IPS-18a (cell line): Measurements from ENCODE around the gene GNAQ.

Experiments used
- H3K27ac ChIP-seq: one replicate; pipeline ENCODE4 v1.5.1; 2013; ENCODE audit warnings: low read length
- H3K27me3 ChIP-seq: one replicate; pipeline ENCODE4 v1.6.1; 2013; ENCODE audit warnings: mild to moderate bottlenecking, low read length; ENCODE audit not compliant: control insufficient read depth, insufficient read depth
- H3K36me3 ChIP-seq: one replicate; pipeline ENCODE4 v1.6.1; 2013; ENCODE audit warnings: low read depth, low read length; ENCODE audit not compliant: control insufficient read depth
- H3K4me1 ChIP-seq: one replicate; pipeline ENCODE4 v1.6.1; 2013; ENCODE audit warnings: low read depth, low read length; ENCODE audit not compliant: control insufficient read depth
- H3K4me3 ChIP-seq: one replicate; pipeline ENCODE4 v1.5.1; 2013; ENCODE audit warnings: low read length
- H3K9ac ChIP-seq: one replicate; pipeline ENCODE4 v1.6.1; 2013; ENCODE audit warnings: mild to moderate bottlenecking, low read length, moderate library complexity
- H3K9me3 ChIP-seq: one replicate; pipeline ENCODE4 v1.6.1; 2013; ENCODE audit warnings: low read depth, low read length; ENCODE audit not compliant: control insufficient read depth

The GNAQ gene

GRCh38 chr9:77999231-77999631 is 32.4 kb downstream of the GNAQ start:
- no peaks in the 10 kb centered on the region for H3K36me3 ChIP-seq
- H3K27ac ChIP-seq: no peak overlapping the region
- no peaks in the 10 kb centered on the region for H3K9me3 ChIP-seq
- H3K4me1 ChIP-seq: no peaks in the 10 kb centered on the region
- H3K27me3 ChIP-seq: no peaks in the 10 kb centered on the region
- no peak overlapping the region for H3K9ac ChIP-seq
- H3K4me3 ChIP-seq: no peak overlapping the region

GRCh38 chr9:77997611-77998284 is 33.9 kb downstream of the GNAQ start:
- H3K27me3 ChIP-seq: no peaks in the 10 kb centered on the region
- no peak overlapping the region for H3K4me3 ChIP-seq
- H3K36me3 ChIP-seq: no peaks in the 10 kb centered on the region
- no peak overlapping the region for H3K27ac ChIP-seq
- no peaks in the 10 kb centered on the region for H3K4me1 ChIP-seq
- no peaks in the 10 kb centered on the region for H3K9me3 ChIP-seq
- no peak overlapping the region for H3K9ac ChIP-seq

DNA sequence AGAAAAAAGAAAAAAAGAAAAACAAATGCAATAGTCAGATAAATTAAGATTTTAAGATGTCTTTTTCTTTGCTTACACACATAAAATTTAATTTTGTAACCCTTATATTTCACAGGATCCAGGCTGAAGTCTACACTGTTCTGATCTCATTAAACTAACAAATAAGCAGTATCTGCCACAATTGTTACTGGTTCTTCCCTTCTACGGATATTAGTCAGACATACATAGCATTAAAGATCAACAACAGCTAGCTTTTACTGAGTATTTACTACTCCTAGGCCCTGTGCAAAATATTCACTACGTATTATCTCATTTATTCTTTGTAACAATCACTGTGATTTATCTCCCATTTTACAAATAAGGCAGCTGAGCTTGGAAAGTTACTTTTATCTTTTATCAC is 34.9 kb downstream of the GNAQ start:
- Histone ChIP-seq H3K27me3 (no peaks in the 10 kb centered on the region), H3K9me3 (no peaks in the 10 kb centered on the region), H3K4me1 (no peaks in the 10 kb centered on the region), H3K36me3 (no peaks in the 10 kb centered on the region), H3K9ac (no peak overlapping the region), H3K27ac (no peak overlapping the region), H3K4me3 (no peak overlapping the region)

DNA sequence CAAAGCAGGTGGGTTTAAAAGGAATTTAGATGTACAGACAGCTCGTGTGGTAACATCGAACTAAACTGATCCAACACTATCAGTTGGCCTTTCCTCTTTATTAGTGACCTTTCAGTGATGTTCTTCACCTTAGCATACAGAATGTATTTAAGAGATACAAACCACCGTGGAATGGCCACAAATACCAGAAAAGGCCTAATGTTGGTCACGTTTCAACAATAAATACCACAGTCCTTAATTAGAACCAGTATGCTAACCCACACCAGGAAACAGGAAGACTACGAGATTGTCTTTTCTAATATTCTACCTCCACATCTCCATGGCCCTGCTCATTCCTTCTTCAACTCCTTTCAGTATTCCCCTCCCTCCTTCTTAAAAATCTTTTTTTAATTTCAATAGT is 40.4 kb downstream of the GNAQ start:
- Histone ChIP-seq H3K27ac (no peak overlapping the region), H3K4me1 (no peaks in the 10 kb centered on the region), H3K36me3 (no peaks in the 10 kb centered on the region), H3K9ac (no peak overlapping the region), H3K9me3 (no peaks in the 10 kb centered on the region), H3K4me3 (no peak overlapping the region), H3K27me3 (no peaks in the 10 kb centered on the region)

DNA sequence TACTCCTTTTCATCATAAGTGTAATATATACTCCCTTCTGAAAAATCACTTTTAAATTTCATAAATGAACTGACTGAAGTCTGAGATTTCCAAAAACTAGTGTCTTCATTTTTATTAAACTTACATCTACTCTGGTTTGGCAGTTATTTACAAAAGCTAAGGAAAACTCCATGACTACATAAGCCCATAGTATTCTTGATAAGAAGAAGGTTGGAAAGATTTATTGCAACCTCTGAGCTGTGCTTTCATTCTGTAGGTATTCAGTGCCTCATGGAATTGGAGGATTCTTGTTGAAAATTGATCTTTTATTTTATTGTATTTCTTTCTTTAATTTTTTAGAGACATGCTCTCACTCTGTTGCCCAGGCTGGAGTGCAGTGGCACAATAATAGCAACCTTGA is 41.7 kb downstream of the GNAQ start:
- Histone ChIP-seq H3K27me3 (no peaks in the 10 kb centered on the region), H3K36me3 (no peaks in the 10 kb centered on the region), H3K9ac (no peak overlapping the region), H3K27ac (no peak overlapping the region), H3K4me1 (no peaks in the 10 kb centered on the region), H3K4me3 (no peak overlapping the region), H3K9me3 (no peaks in the 10 kb centered on the region)

- H3K27ac ChIP-seq: no peak overlapping the region
- no peak overlapping the region for H3K9ac ChIP-seq
- no peaks in the 10 kb centered on the region for H3K9me3 ChIP-seq
- H3K27me3 ChIP-seq: no peaks in the 10 kb centered on the region
- H3K36me3 ChIP-seq: no peaks in the 10 kb centered on the region
- H3K4me3 ChIP-seq: no peak overlapping the region
- H3K4me1 ChIP-seq: no peaks in the 10 kb centered on the region
Measured at GRCh38 chr9:77989458-77989857, 42.2 kb downstream of the GNAQ start.

- Histone ChIP-seq H3K27me3 (no peaks in the 10 kb centered on the region), H3K4me3 (no peak overlapping the region), H3K9ac (no peak overlapping the region), H3K4me1 (peaks cover 1% of the 10 kb centered on the region), H3K36me3 (no peaks in the 10 kb centered on the region), H3K27ac (no peak overlapping the region), H3K9me3 (no peaks in the 10 kb centered on the region)
Measured at GRCh38 chr9:77988630-77989029, 43.0 kb downstream of the GNAQ start.

DNA sequence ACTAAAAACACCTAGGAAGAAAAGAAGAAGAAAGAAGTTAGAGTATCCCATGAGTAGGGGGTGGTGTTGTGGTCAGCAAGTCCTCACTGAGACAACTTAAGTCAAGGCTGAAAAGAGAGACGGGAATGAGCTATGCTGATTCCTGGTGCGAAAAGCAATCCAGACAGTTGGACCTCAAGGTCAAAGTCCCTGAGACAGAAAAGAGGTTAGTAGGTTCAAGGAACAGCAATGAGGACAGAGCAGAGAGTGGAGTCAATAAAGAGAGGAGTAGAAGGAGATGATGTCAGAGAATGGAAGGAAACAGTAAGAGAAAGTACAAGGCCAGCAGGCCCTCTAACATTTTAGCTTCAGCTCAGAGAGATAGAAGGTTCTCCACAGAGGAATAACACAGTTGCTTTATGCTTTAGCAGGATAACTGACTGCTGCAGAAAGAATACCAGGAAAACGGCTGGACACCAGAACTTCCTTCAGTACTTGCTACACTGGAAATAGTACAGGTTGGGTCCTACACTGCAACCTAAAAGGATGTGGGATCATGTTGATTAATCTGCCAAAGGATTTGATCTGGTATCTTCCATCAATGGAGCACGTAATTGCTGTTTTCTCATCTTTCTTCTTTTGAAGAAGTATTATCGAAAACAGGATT is 43.6 kb downstream of the GNAQ start:
- no peaks in the 10 kb centered on the region for H3K9me3 ChIP-seq
- H3K4me3 ChIP-seq: no peak overlapping the region
- H3K27me3 ChIP-seq: no peaks in the 10 kb centered on the region
- peaks cover 6% of the 10 kb centered on the region for H3K4me1 ChIP-seq
- H3K27ac ChIP-seq: no peak overlapping the region
- no peaks in the 10 kb centered on the region for H3K36me3 ChIP-seq
- no peak overlapping the region for H3K9ac ChIP-seq

DNA sequence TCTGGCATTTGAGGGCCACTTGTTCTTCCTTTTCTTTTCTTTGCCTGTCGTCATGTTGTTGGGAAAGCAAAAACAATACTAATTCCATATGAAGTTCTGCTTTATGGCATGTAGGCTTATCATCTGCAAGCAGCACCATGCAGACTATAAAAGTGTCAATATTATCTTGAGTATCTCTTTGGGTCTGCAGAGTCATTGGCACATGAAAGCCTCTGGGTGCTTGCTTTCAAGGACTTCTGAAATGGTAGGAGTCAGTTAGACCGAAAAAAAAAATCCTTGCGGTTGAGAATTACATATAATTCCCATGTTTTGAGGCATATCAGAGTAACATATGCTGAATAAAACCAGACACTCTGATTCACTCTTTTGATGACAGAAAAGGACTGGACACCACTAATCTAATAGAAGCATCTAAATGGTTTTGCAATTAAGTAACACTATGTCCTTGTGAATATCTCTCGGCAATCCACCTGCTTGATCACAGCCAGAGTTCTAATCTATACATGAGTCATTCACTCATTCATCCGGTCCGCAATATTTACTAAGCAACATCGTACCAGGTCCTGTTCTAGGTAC is 44.4 kb downstream of the GNAQ start:
- no peak overlapping the region for H3K4me3 ChIP-seq
- H3K4me1 ChIP-seq: peaks cover 6% of the 10 kb centered on the region
- H3K27ac ChIP-seq: no peak overlapping the region

DNA sequence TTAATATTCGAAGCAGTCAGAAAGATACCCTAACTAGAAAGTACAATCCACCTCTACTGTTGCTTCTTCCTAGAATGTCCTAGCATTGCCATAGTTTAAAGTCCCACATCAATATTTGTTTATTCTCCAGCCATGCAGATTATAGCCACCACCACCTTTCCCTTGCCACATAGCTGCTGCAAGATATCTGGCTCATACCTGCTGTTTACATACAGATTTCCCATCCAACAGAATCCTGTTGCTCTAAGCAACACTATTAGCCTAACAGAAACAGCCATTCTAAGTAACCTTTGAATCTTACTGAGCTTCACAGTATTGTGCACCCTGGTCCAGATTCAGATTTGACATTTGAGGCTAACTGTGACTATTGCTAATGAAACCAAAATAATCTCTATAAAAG is 45.6 kb downstream of the GNAQ start:
- Histone ChIP-seq H3K4me3 (no peak overlapping the region), H3K27me3 (no peaks in the 10 kb centered on the region), H3K4me1 (peaks cover 6% of the 10 kb centered on the region)

More for the DNA sequence above, 44.4 kb downstream of the GNAQ start:
- no peaks in the 10 kb centered on the region for H3K27me3 ChIP-seq
- no peaks in the 10 kb centered on the region for H3K9me3 ChIP-seq
- no peak overlapping the region for H3K9ac ChIP-seq
- H3K36me3 ChIP-seq: no peaks in the 10 kb centered on the region

GRCh38 chr9:77983320-77983662 is 48.3 kb downstream of the GNAQ start:
- H3K4me1 ChIP-seq: peaks cover 22% of the 10 kb centered on the region

More for the DNA sequence above, 45.6 kb downstream of the GNAQ start:
- no peak overlapping the region for H3K27ac ChIP-seq
- no peaks in the 10 kb centered on the region for H3K36me3 ChIP-seq
- no peak overlapping the region for H3K9ac ChIP-seq
- no peaks in the 10 kb centered on the region for H3K9me3 ChIP-seq

More at GRCh38 chr9:77983320-77983662, 48.3 kb downstream of the GNAQ start:
- H3K4me3 ChIP-seq: no peak overlapping the region
- no peak overlapping the region for H3K9ac ChIP-seq
- no peaks in the 10 kb centered on the region for H3K27me3 ChIP-seq
- no peak overlapping the region for H3K27ac ChIP-seq
- H3K9me3 ChIP-seq: no peaks in the 10 kb centered on the region
- no peaks in the 10 kb centered on the region for H3K36me3 ChIP-seq
